ENCODE measurements around the gene PPP1R36. TPM values are rescaled to one million over a fixed set of nuclear protein-coding genes. Genes with fewer than 3 reads are reported as not detected.
A peak's percentile ranks its signal among the peaks of the same experiment; 100 is the strongest.
"Not testable (repeated sequence)": the region's sequence is repeated elsewhere in the genome, so short reads cannot be mapped to it uniquely, and the experiment has no call there.

Gene PPP1R36
- total and polyA plus RNA-seq, 2 donors = 0.57 to 1.8 TPM

DNA sequence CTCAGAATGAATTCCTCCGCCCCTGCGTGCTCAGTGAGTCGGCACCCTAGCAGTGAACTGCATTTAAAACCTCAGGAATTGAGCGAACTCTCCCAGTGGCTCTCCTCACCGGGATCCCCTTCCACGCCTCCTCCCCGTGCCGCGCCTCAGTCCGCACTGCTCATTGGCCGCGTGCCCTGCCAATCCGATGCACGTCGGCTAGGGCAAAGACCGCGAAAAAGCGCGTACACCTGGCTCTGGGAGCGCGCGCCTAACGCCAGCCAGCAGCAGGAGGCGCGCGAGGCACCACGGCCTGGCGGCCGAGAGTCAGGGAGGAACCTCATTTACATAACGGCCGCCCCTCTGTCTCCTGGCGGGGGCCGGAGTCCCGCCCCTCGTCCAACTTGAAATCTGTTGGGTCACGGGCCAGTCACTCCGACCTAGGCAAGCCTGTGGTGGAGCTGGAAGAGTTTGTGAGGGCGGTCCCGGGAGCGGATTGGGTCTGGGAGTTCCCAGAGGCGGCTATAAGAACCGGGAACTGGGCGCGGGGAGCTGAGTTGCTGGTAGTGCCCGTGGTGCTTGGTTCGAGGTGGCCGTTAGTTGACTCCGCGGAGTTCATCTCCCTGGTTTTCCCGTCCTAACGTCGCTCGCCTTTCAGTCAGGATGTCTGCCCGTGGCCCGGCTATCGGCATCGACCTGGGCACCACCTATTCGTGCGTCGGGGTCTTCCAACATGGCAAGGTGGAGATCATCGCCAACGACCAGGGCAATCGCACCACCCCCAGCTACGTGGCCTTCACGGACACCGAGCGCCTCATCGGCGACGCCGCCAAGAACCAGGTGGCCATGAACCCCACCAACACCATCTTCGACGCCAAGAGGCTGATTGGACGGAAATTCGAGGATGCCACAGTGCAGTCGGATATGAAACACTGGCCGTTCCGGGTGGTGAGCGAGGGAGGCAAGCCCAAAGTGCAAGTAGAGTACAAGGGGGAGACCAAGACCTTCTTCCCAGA lies 9.3 kb upstream of the PPP1R36 start, which contains the start of gene HSPA2:
HSPA2 (plus strand) TSS at position 534 of the 995 bp plus-strand sequence; CDS start at position 643, 109 bp downstream.
- no peaks in the 10 kb centered on the region for H3K4me1 ChIP-seq (ENCODE audit: insufficient read depth)
- 6% methylated on average over 79 of the region's 79 CpGs for WGBS
- H3K27ac ChIP-seq (ENCODE audit: low read depth) = peak within 1 kb of the TSS; percentile 67
- no peaks in the 10 kb centered on the region for H3K36me3 ChIP-seq (ENCODE audit: insufficient read depth)
- DNase-seq (ENCODE audit: extremely low spot score) = peak; percentile 95
- H3K4me3 ChIP-seq (ENCODE audit: low read depth, low read length) = peak within 1 kb of the TSS; percentile 44

DNA sequence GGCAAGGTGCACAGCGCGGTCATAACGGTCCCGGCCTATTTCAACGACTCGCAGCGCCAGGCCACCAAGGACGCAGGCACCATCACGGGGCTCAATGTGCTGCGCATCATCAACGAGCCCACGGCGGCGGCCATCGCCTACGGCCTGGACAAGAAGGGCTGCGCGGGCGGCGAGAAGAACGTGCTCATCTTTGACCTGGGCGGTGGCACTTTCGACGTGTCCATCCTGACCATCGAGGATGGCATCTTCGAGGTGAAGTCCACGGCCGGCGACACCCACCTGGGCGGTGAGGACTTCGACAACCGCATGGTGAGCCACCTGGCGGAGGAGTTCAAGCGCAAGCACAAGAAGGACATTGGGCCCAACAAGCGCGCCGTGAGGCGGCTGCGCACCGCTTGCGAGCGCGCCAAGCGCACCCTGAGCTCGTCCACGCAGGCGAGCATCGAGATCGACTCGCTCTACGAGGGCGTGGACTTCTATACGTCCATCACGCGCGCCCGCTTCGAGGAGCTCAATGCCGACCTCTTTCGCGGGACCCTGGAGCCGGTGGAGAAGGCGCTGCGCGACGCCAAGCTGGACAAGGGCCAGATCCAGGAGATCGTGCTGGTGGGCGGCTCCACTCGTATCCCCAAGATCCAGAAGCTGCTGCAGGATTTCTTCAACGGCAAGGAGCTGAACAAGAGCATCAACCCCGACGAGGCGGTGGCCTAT lies 8.3 kb upstream of the PPP1R36 start:
- peak overlapping the region; percentile 2 for H3K4me3 ChIP-seq (ENCODE audit: low read depth, low read length)
- 15% methylated on average over 73 of the region's 73 CpGs for WGBS
- no peaks in the 10 kb centered on the region for H3K36me3 ChIP-seq (ENCODE audit: insufficient read depth)
- no peaks in the 10 kb centered on the region for H3K4me1 ChIP-seq (ENCODE audit: insufficient read depth)
- no peak overlapping the region for H3K27ac ChIP-seq (ENCODE audit: low read depth)
- DNase-seq (ENCODE audit: extremely low spot score) = no peak

GRCh38 chr14:64541972-64542835 lies 7.6 kb upstream of the PPP1R36 start:
- WGBS = 6% methylated on average over 61 of the region's 61 CpGs
- H3K4me3 ChIP-seq (ENCODE audit: low read depth, low read length) = peak overlapping the region; percentile 33
- no peak for DNase-seq (ENCODE audit: extremely low spot score)
- no peak overlapping the region for H3K27ac ChIP-seq (ENCODE audit: low read depth)
- H3K4me1 ChIP-seq (ENCODE audit: insufficient read depth) = no peaks in the 10 kb centered on the region
- H3K36me3 ChIP-seq (ENCODE audit: insufficient read depth) = no peaks in the 10 kb centered on the region

GRCh38 chr14:64542836-64543201 lies 6.9 kb upstream of the PPP1R36 start:
- no peak overlapping the region for H3K27ac ChIP-seq (ENCODE audit: low read depth)
- WGBS = 37% methylated on average over 4 of the region's 4 CpGs
- H3K36me3 ChIP-seq (ENCODE audit: insufficient read depth) = no peaks in the 10 kb centered on the region
- no peak for DNase-seq (ENCODE audit: extremely low spot score)
- no peaks in the 10 kb centered on the region for H3K4me1 ChIP-seq (ENCODE audit: insufficient read depth)
- H3K4me3 ChIP-seq (ENCODE audit: low read depth, low read length) = peak overlapping the region; percentile 33

DNA sequence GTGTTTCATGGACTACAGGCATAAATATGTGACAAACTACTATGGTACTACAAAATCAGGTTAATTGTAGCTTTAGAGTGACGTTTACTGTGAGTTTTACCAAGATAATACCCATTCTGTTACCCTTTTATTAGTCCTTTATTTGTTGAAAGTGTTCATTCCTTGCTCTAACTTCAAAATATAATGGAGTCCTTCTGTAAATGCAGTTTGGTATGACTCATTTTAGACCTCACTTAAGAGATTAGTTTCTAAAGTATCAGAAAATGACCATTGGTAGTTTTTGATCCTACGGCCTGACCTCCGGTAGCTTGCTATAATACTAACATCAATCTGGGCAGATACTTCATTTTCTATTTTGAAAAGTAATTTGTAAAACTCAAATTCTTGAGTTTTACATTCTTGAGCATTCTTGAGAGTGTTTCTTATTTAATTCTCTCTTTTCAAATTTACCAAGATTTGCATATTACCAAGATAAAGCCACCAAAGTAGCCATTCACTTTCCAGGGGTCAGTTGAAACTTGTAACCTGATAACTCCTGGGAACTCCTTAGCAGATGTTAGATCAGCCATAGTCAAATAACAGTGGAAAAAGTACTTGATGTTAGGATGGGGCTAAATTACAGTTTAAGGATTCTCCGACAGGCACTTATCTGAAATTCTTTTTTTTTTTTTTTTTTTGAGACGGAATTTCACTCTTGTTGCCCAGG lies 5.0 kb upstream of the PPP1R36 start:
- no peaks in the 10 kb centered on the region for H3K36me3 ChIP-seq (ENCODE audit: insufficient read depth)
- no peak overlapping the region for H3K27ac ChIP-seq (ENCODE audit: low read depth)
- DNase-seq (ENCODE audit: extremely low spot score) = no peak
- H3K4me3 ChIP-seq (ENCODE audit: low read depth, low read length) = no peak overlapping the region
- H3K4me1 ChIP-seq (ENCODE audit: insufficient read depth) = no peaks in the 10 kb centered on the region
- 70% methylated on average over 5 of the region's 5 CpGs for WGBS

DNA sequence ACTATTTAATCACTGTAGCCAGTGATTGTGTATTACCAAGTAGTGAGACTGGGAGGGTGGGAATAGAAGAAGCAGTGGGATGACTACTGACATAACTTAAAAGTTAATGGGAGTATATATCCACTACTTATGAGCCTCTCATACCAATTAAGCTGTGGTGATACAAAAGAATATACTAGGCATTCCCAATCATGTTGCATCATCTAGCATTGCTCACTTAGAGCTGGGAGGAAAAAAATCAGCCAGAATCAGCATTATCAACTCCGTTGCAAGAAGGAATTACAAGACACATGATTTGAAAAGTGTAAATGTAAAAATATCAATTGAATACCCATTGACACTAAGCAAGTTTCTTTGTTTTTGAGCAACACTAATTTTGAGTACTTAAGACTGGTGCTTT lies 745 bp upstream of the PPP1R36 start:
- no peaks in the 10 kb centered on the region for H3K4me1 ChIP-seq (ENCODE audit: insufficient read depth)
- DNase-seq (ENCODE audit: extremely low spot score) = no peak
- H3K36me3 ChIP-seq (ENCODE audit: insufficient read depth) = no peaks in the 10 kb centered on the region
- 81% methylated on average over 1 of the region's 1 CpG for WGBS
- no peak overlapping the region for H3K4me3 ChIP-seq (ENCODE audit: low read depth, low read length)
- H3K27ac ChIP-seq (ENCODE audit: low read depth) = no peak overlapping the region

GRCh38 chr14:64550621-64551333 lies 1.0 kb downstream of the PPP1R36 start:
- no peaks in the 10 kb centered on the region for H3K4me1 ChIP-seq (ENCODE audit: insufficient read depth)
- H3K27ac ChIP-seq (ENCODE audit: low read depth) = no peak overlapping the region
- WGBS = 67% methylated on average over 7 of the region's 7 CpGs
- no peak for DNase-seq (ENCODE audit: extremely low spot score)
- no peak overlapping the region for H3K4me3 ChIP-seq (ENCODE audit: low read depth, low read length)
- no peaks in the 10 kb centered on the region for H3K36me3 ChIP-seq (ENCODE audit: insufficient read depth)

GRCh38 chr14:64554556-64554955 lies 4.8 kb downstream of the PPP1R36 start:
- no peaks in the 10 kb centered on the region for H3K36me3 ChIP-seq (ENCODE audit: insufficient read depth)
- H3K4me1 ChIP-seq (ENCODE audit: insufficient read depth) = no peaks in the 10 kb centered on the region
- H3K4me3 ChIP-seq (ENCODE audit: low read depth, low read length) = no peak overlapping the region
- H3K27ac ChIP-seq (ENCODE audit: low read depth) = no peak overlapping the region
- no peak for DNase-seq (ENCODE audit: extremely low spot score)
- 65% methylated on average over 4 of the region's 4 CpGs for WGBS

- no peak for DNase-seq (ENCODE audit: extremely low spot score)
These were observed 6.8 kb downstream of the PPP1R36 start for GRCh38 chr14:64556526-64556925.

DNA sequence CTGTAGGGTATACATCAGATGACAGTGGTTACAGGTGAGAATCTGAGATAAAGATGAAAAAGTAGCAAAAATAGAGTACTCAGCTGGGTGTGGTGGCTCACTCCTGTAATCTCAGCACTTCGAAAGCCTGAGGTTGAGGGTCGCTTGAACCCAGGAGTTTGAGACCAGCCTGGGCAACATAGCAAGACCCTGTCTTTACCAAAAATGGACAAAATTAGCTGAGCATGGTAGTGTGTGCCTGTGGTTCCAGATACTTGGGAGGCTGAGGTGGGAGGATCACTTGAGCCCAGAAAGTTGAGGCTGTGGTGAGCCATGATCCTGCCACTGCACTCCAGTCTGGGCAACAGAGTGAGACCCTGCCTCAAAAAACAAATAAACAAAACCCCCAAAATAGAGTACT lies 8.5 kb downstream of the PPP1R36 start:
- H3K27ac ChIP-seq (ENCODE audit: low read depth); DNase-seq (ENCODE audit: extremely low spot score); H3K4me1 ChIP-seq (ENCODE audit: insufficient read depth); H3K4me3 ChIP-seq (ENCODE audit: low read depth, low read length); H3K36me3 ChIP-seq (ENCODE audit: insufficient read depth): not testable (repeated sequence)
- 92% methylated on average over 2 of the region's 2 CpGs for WGBS

More at GRCh38 chr14:64556526-64556925, 6.8 kb downstream of the PPP1R36 start:
- Histone ChIP-seq H3K4me1 (ENCODE audit: insufficient read depth) (no peaks in the 10 kb centered on the region), H3K36me3 (ENCODE audit: insufficient read depth) (no peaks in the 10 kb centered on the region), H3K27ac (ENCODE audit: low read depth) (no peak overlapping the region), H3K4me3 (ENCODE audit: low read depth, low read length) (no peak overlapping the region)
- 96% methylated on average over 5 of the region's 5 CpGs for WGBS

DNA sequence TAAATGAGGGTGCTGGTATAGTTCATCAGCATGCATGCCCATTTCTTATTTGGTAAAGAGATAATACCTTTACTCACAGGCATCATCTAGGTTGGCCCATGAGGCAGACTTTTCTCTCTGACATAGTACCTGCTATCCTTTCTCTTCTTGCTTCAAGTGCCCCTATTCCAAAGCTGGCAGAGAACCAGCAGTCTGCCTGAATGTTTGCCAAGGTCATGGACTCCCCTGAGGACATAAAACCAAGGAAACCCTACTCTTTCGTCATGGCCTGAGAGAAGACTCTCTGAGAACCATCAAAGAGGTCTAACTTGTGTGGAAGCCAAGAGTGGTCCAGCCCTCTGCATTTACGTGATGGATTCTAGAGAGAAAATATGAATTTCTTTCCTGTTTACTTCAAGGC lies 11.9 kb downstream of the PPP1R36 start:
- WGBS = 81% methylated on average over 2 of the region's 2 CpGs
- no peak overlapping the region for H3K27ac ChIP-seq (ENCODE audit: low read depth)
- no peak for DNase-seq (ENCODE audit: extremely low spot score)
- H3K4me3 ChIP-seq (ENCODE audit: low read depth, low read length) = no peak overlapping the region
- H3K36me3 ChIP-seq (ENCODE audit: insufficient read depth) = no peaks in the 10 kb centered on the region
- no peaks in the 10 kb centered on the region for H3K4me1 ChIP-seq (ENCODE audit: insufficient read depth)

GRCh38 chr14:64562436-64562835 lies 12.7 kb downstream of the PPP1R36 start:
- DNase-seq (ENCODE audit: extremely low spot score) = no peak
- Histone ChIP-seq H3K27ac (ENCODE audit: low read depth) (no peak overlapping the region), H3K4me1 (ENCODE audit: insufficient read depth) (no peaks in the 10 kb centered on the region), H3K36me3 (ENCODE audit: insufficient read depth) (no peaks in the 10 kb centered on the region), H3K4me3 (ENCODE audit: low read depth, low read length) (no peak overlapping the region)

All from urinary bladder (tissue), 4 donors.